HG03097 (cell line): ENCODE results near the gene H6PD.

Source experiments
- ATAC-seq: cut with Tn5 transposase; IDR thresholded peaks from one replicate; pipeline ENCODE4 v1.9.1; 2021; ENCODE audit not compliant: unreplicated experiment, low FRiP score

H6PD gene

GRCh38 chr1:9238550-9238949 is 4.0 kb downstream of the H6PD start:
- no peak for ATAC-seq

- no peak for ATAC-seq
These were observed 5.2 kb downstream of the H6PD start for GRCh38 chr1:9239622-9240401.

- no peak for ATAC-seq
These were observed 6.6 kb downstream of the H6PD start for GRCh38 chr1:9240914-9241820.

- no peak for ATAC-seq
These were observed 7.3 kb downstream of the H6PD start for GRCh38 chr1:9241891-9242290.

GRCh38 chr1:9242338-9242969 is 7.9 kb downstream of the H6PD start:
- ATAC-seq = no peak

GRCh38 chr1:9243066-9243739 is 8.6 kb downstream of the H6PD start:
- no peak for ATAC-seq

GRCh38 chr1:9244501-9245229 is 10.1 kb downstream of the H6PD start:
- no peak for ATAC-seq

GRCh38 chr1:9245230-9245619 is 10.7 kb downstream of the H6PD start:
- no peak for ATAC-seq

GRCh38 chr1:9245661-9246060 is 11.1 kb downstream of the H6PD start:
- ATAC-seq = no peak

GRCh38 chr1:9246215-9246614 is 11.6 kb downstream of the H6PD start:
- no peak for ATAC-seq

- ATAC-seq = no peak
These were observed 12.5 kb downstream of the H6PD start for GRCh38 chr1:9246841-9247785.

GRCh38 chr1:9247894-9248293 is 13.3 kb downstream of the H6PD start:
- ATAC-seq = no peak

GRCh38 chr1:9248341-9249262 is 14.0 kb downstream of the H6PD start:
- no peak for ATAC-seq

GRCh38 chr1:9249263-9249533 is 14.6 kb downstream of the H6PD start:
- no peak for ATAC-seq

- no peak for ATAC-seq
These were observed 15.2 kb downstream of the H6PD start for GRCh38 chr1:9249534-9250410.

- no peak for ATAC-seq
These were observed 16.1 kb downstream of the H6PD start for GRCh38 chr1:9250411-9251381.
